ENCODE results near the gene SSBP4.

The SSBP4 gene

GRCh38 chr19:18384775-18385174, 34.4 kb upstream of the SSBP4 start:
- no peak for DNase-seq (ENCODE audit: low spot score)
- TF ChIP-seq CTCF (IDR thresholded peaks at IDR 0.05; ENCODE audit: borderline replicate concordance, control extremely low read depth, extremely low read depth, insufficient read depth, missing control alignments), result no peak
- in situ Hi-C loops (cut with MboI; ENCODE audit: low sequenced_read_pairs, unreplicated experiment), result no loop called here

- DNase-seq (ENCODE audit: low spot score), result no peak
- no peak for TF ChIP-seq CTCF (IDR thresholded peaks at IDR 0.05; ENCODE audit: borderline replicate concordance, control extremely low read depth, extremely low read depth, insufficient read depth, missing control alignments)
- in situ Hi-C loops (cut with MboI; ENCODE audit: low sequenced_read_pairs, unreplicated experiment), result no loop called here
Observed at GRCh38 chr19:18385359-18385674, 33.9 kb upstream of the SSBP4 start.

GRCh38 chr19:18385675-18386542, 33.3 kb upstream of the SSBP4 start, which contains the start of gene GDF15:
Gene GDF15, plus strand, starts transcription at chr19:18386158. Its CDS starts 32 bp downstream, at chr19:18386190.
- peak; percentile 56 for TF ChIP-seq CTCF (IDR thresholded peaks at IDR 0.05; ENCODE audit: borderline replicate concordance, control extremely low read depth, extremely low read depth, insufficient read depth, missing control alignments)
- in situ Hi-C loops (cut with MboI; ENCODE audit: low sequenced_read_pairs, unreplicated experiment), result no loop called here
- DNase-seq (ENCODE audit: low spot score), result peak; percentile 76

GRCh38 chr19:18386543-18387271, 32.5 kb upstream of the SSBP4 start:
- in situ Hi-C loops (cut with MboI; ENCODE audit: low sequenced_read_pairs, unreplicated experiment), result no loop called here
- no peak for DNase-seq (ENCODE audit: low spot score)
- no peak for TF ChIP-seq CTCF (IDR thresholded peaks at IDR 0.05; ENCODE audit: borderline replicate concordance, control extremely low read depth, extremely low read depth, insufficient read depth, missing control alignments)

- TF ChIP-seq CTCF (IDR thresholded peaks at IDR 0.05; ENCODE audit: borderline replicate concordance, control extremely low read depth, extremely low read depth, insufficient read depth, missing control alignments), result peak; percentile 99
- DNase-seq (ENCODE audit: low spot score), result peak; percentile 95
- in situ Hi-C loops (cut with MboI; ENCODE audit: low sequenced_read_pairs, unreplicated experiment), result no loop called here
Observed at GRCh38 chr19:18388100-18388959, 30.9 kb upstream of the SSBP4 start.

Data from GM13976 (cell line).